Lower leg skin (tissue), 3 donors: ENCODE data around the gene FLNB.

Source experiments
- POLR2A ChIP-seq, 2 donors: fragments of 450-650 bp; IDR thresholded peaks; one replicate each; pipeline ENCODE4 v1.6.1; 2016 to 2017; ENCODE audit warnings: antibody characterized with exemption in 2 of 2, mild to moderate bottlenecking in 1 of 2, moderate library complexity in 1 of 2
- TF ChIP-seq, protein P1 (sequence below), 3 donors: fragments of 450-650 bp; IDR thresholded peaks; one replicate each; pipeline ENCODE4 v1.5.1; 2016; ENCODE audit warnings: antibody characterized with exemption in 3 of 3, mild to moderate bottlenecking in 3 of 3, moderate library complexity in 2 of 3

DNA sequence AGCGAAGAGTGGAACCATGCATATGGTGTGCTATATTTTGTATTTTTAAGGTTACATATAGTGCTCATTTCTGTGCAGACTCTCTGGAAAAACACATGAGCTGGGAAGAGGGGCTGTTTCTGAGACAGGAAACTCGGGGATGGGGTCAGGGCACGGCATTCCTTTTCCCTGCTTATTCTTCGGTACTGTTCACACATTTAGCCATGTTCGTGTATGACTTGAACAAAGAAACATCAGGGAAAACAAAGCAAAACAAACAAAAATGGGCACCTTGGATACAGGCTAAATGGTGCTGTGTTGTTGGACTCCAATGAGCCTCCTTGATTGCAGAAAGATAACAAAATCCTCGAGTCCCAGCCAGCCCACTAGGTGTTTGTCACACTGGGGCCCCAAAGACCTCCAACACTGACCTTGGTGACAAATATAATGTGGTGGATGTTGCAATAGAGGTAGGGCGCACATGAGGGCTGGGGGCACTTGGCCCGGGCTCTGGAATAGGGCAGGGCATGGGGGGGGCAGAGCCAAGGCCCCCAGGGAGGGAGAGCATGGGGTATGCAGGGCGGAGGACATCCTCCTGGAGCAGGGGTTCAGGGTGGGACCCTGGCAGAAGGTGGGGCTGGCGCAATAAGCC, 183.3 kb downstream of the FLNB start:
- TF ChIP-seq, protein P1, sequence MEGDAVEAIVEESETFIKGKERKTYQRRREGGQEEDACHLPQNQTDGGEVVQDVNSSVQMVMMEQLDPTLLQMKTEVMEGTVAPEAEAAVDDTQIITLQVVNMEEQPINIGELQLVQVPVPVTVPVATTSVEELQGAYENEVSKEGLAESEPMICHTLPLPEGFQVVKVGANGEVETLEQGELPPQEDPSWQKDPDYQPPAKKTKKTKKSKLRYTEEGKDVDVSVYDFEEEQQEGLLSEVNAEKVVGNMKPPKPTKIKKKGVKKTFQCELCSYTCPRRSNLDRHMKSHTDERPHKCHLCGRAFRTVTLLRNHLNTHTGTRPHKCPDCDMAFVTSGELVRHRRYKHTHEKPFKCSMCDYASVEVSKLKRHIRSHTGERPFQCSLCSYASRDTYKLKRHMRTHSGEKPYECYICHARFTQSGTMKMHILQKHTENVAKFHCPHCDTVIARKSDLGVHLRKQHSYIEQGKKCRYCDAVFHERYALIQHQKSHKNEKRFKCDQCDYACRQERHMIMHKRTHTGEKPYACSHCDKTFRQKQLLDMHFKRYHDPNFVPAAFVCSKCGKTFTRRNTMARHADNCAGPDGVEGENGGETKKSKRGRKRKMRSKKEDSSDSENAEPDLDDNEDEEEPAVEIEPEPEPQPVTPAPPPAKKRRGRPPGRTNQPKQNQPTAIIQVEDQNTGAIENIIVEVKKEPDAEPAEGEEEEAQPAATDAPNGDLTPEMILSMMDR (IDR thresholded peaks at IDR 0.05), result no peak
- TF ChIP-seq POLR2A (IDR thresholded peaks at IDR 0.05), result no peak
